Erythroblast (primary cell): ENCODE data around the gene ERCC6L.

Source experiments
- GATA1 ChIP-seq: IDR thresholded peaks from 2 replicates; pipeline ENCODE4 v1.6.1; 2011; ENCODE audit warnings: low read depth, mild to moderate bottlenecking, control low read depth, low read length, moderate library complexity
- POLR2A ChIP-seq: IDR thresholded peaks from 2 replicates; pipeline ENCODE4 v1.6.1; 2011; ENCODE audit warnings: mild to moderate bottlenecking, low read length

DNA sequence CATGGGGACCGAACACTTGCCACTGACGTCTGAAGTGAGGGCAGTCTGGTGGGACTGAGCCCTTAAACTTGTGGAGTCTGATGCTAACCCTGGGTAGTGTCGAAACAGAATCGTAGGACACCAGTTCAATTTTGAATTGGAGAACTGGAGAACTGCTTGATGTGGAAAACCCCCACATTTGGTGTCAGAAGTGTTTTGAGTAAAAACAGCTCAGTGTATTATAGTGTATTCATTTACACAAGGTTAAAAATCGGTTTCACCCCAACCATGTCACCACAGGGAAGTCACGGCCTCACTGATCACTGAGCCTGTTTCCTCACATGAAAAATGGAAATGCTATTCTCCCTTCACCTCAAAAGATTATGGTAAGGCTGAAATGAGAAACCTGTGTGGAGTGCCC, 35.4 kb downstream of the ERCC6L start:
- TF ChIP-seq POLR2A (no peak), GATA1 (no peak)
